Breast epithelium (tissue), 4 donors: Measurements from ENCODE around the gene DHH. TPM values are rescaled to one million over a fixed set of nuclear protein-coding genes. Genes with fewer than 3 reads are reported as not detected.
"Not testable (repeated sequence)": the region's sequence is repeated elsewhere in the genome, so short reads cannot be mapped to it uniquely, and the experiment has no call there.

ENCODE experiments used
- DNase-seq, 2 donors: peaks; one replicate each; pipeline ENCODE4 v3.0.0-alpha.2; 2019; ENCODE audit warnings: low spot score in 2 of 2
- H3K27ac ChIP-seq, 2 donors: fragments of 200-600 bp; sonication (generic) in 1 of 2; one replicate each; pipeline ENCODE4 v1.5.1; 2016 to 2019; ENCODE audit warnings: mild to moderate bottlenecking in 1 of 2
- H3K27me3 ChIP-seq, 2 donors: fragments of 200-600 bp; sonication (generic) in 1 of 2; one replicate each; pipeline versions ENCODE4 v1.5.1 to v1.6.0; 2017 to 2019; ENCODE audit warnings: control low read depth in 1 of 2, mild to moderate bottlenecking in 1 of 2
- H3K36me3 ChIP-seq: fragments of 200-600 bp; one replicate; pipeline ENCODE4 v1.5.1; 2019
- H3K4me1 ChIP-seq, 2 donors: fragments of 200-600 bp; sonication (generic); one replicate each; pipeline ENCODE4 v1.5.1; 2016 to 2019; ENCODE audit warnings: control low read depth in 1 of 2
- H3K4me3 ChIP-seq, 3 donors: fragments of 200-600 bp; sonication (generic); 1 replicate in 2 of 3; 2 replicates in 1 of 3; pipeline ENCODE4 v1.5.1; 2016 to 2019; ENCODE audit warnings: mild to moderate bottlenecking in 3 of 3, moderate library complexity in 2 of 3
- H3K9me3 ChIP-seq, 2 donors: fragments of 200-600 bp; sonication (generic) in 1 of 2; one replicate each; pipeline ENCODE4 v1.5.1; 2016 to 2019; ENCODE audit warnings: control low read depth in 1 of 2
- CTCF ChIP-seq, 3 donors: fragments of 450-650 bp; IDR thresholded peaks; one replicate each; pipeline ENCODE4 v1.5.1; 2016 to 2017; ENCODE audit warnings: antibody characterized with exemption in 3 of 3, mild to moderate bottlenecking in 3 of 3, moderate library complexity in 3 of 3
- POLR2A ChIP-seq: fragments of 450-650 bp; IDR thresholded peaks from one replicate; pipeline ENCODE4 v1.6.1; 2016; ENCODE audit warnings: antibody characterized with exemption, mild to moderate bottlenecking, moderate library complexity
- POLR2AphosphoS5 ChIP-seq, 3 donors: sonication (generic); formaldehyde crosslinking; IDR thresholded peaks; one replicate each; pipeline ENCODE4 v1.6.1; 2017; ENCODE audit warnings: antibody characterized with exemption in 3 of 3
- intact Hi-C: fragments of 100-400 bp; cut with DNase I; formaldehyde crosslinking; loops from one replicate; pipeline ENCODE4 v1.15.1; 2023; ENCODE audit warnings: low total_unique reads
- total RNA-seq, 3 donors: library from RNA; depleted of rRNA; stranded (reverse); fragments of >200 nt; gene quantifications; one replicate each; pipeline ENCODE4 v1.1.0, GENCODE V29; 2016

DHH gene
- 1 to 10 TPM in 2 of 3 donors, under 1 TPM in 1; 0.29 to 1.6 (median 1.4) TPM for total RNA-seq

GRCh38 chr12:49094160-49094974, at the start of gene DHH:
TSS of gene DHH (minus strand) at chr12:49094801. CDS start at chr12:49094512, 289 bp downstream.
- H3K36me3 ChIP-seq: no peaks in the 10 kb centered on the region
- no peak for DNase-seq
- no peak within 1 kb of the TSS for H3K27ac ChIP-seq
- intact Hi-C loops: no loop called here
- peaks cover 18 to 27% of the 10 kb centered on the region in 2 donors for H3K4me1 ChIP-seq
- H3K27me3 ChIP-seq: peaks cover 11 to 51% of the 10 kb centered on the region in 2 donors
- H3K4me3 ChIP-seq: peak within 1 kb of the TSS; percentile 23 to 62 (median 32)
- TF ChIP-seq CTCF (IDR thresholded peaks at IDR 0.05) (no peak), POLR2A (no peak), POLR2AphosphoS5 (IDR thresholded peaks at IDR 0.05) (no peak)
- no peaks in the 10 kb centered on the region for H3K9me3 ChIP-seq

- intact Hi-C loops: no loop called here
- Histone ChIP-seq H3K27ac (no peak overlapping the region), H3K27me3 (no peaks in the 10 kb centered on the region), H3K4me3 (no peak overlapping the region), H3K9me3 (no peaks in the 10 kb centered on the region), H3K4me1 (no peaks in the 10 kb centered on the region), H3K36me3 (no peaks in the 10 kb centered on the region)
- DNase-seq: no peak
- TF ChIP-seq POLR2AphosphoS5 (IDR thresholded peaks at IDR 0.05) (no peak), CTCF (IDR thresholded peaks at IDR 0.05) (no peak), POLR2A (no peak)
Measured at GRCh38 chr12:49144384-49144783, 49.8 kb upstream of the DHH start.

- H3K36me3 ChIP-seq: no peaks in the 10 kb centered on the region
- TF ChIP-seq POLR2AphosphoS5 (IDR thresholded peaks at IDR 0.05) (no peak), POLR2A (no peak), CTCF (IDR thresholded peaks at IDR 0.05) (no peak)
- H3K4me1 ChIP-seq: no peaks in the 10 kb centered on the region
- intact Hi-C loops: no loop called here
- H3K27ac ChIP-seq: no peak overlapping the region
- H3K27me3 ChIP-seq: no peaks in the 10 kb centered on the region
- H3K9me3 ChIP-seq: no peaks in the 10 kb centered on the region
- H3K4me3 ChIP-seq: no peak overlapping the region
- no peak for DNase-seq
Measured at GRCh38 chr12:49138999-49139398, 44.4 kb upstream of the DHH start.

- no peak for DNase-seq
- H3K4me1 ChIP-seq: no peaks in the 10 kb centered on the region
- intact Hi-C loops: no loop called here
- no peak for TF ChIP-seq CTCF (IDR thresholded peaks at IDR 0.05)
- no peak for TF ChIP-seq POLR2AphosphoS5 (IDR thresholded peaks at IDR 0.05)
- TF ChIP-seq POLR2A: no peak
- no peaks in the 10 kb centered on the region for H3K9me3 ChIP-seq
- no peak overlapping the region for H3K4me3 ChIP-seq
- H3K36me3 ChIP-seq: no peaks in the 10 kb centered on the region
- H3K27me3 ChIP-seq: no peaks in the 10 kb centered on the region
- H3K27ac ChIP-seq: no peak overlapping the region
Measured at GRCh38 chr12:49138587-49138986, 44.0 kb upstream of the DHH start.

GRCh38 chr12:49137476-49137875, 42.9 kb upstream of the DHH start:
- H3K9me3 ChIP-seq: no peaks in the 10 kb centered on the region
- no peak overlapping the region for H3K27ac ChIP-seq
- H3K27me3 ChIP-seq: no peaks in the 10 kb centered on the region
- peaks cover 3 to 5% of the 10 kb centered on the region in 2 donors for H3K4me1 ChIP-seq
- no peak overlapping the region for H3K4me3 ChIP-seq
- no peaks in the 10 kb centered on the region for H3K36me3 ChIP-seq
- intact Hi-C loops: no loop called here
- no peak for TF ChIP-seq POLR2AphosphoS5 (IDR thresholded peaks at IDR 0.05)
- TF ChIP-seq POLR2A: no peak
- TF ChIP-seq CTCF (IDR thresholded peaks at IDR 0.05): no peak
- DNase-seq: no peak

DNA sequence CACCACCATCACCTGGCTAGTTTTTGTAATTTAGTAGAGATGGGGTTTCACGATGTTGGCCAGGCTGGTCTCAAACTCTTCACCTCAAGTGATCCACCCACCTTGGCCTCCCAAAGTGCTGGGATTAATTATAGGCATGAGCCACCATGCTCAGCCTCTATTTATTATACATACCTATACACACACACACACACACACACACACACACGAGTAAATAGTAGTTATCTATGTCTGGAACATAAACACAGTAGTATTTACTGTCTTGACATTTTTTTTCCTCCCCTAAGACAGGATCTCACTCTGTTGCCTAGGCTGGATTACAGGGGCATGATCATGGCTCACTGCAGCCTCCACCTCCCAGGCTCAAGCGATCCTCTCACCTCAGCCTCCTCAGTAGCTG, 42.4 kb upstream of the DHH start:
- H3K36me3 ChIP-seq, H3K4me3 ChIP-seq, H3K9me3 ChIP-seq, H3K4me1 ChIP-seq, H3K27ac ChIP-seq, intact Hi-C loops, DNase-seq, H3K27me3 ChIP-seq: not testable (repeated sequence)
